AG09319 (cell line): ENCODE measurements around the gene ACTL10.

Experiments used
- DNase-seq: peaks from one replicate; pipeline ENCODE4 v3.0.0-alpha.2; 2010; ENCODE audit warnings: low read depth; ENCODE audit errors: extremely low read depth
- TF ChIP-seq, protein P1 (sequence below): IDR thresholded peaks from 2 replicates; pipeline ENCODE4 v1.5.1; 2011; ENCODE audit warnings: low read depth, mild to moderate bottlenecking, inconsistent platforms, low read length, moderate library complexity

The ACTL10 gene

DNA sequence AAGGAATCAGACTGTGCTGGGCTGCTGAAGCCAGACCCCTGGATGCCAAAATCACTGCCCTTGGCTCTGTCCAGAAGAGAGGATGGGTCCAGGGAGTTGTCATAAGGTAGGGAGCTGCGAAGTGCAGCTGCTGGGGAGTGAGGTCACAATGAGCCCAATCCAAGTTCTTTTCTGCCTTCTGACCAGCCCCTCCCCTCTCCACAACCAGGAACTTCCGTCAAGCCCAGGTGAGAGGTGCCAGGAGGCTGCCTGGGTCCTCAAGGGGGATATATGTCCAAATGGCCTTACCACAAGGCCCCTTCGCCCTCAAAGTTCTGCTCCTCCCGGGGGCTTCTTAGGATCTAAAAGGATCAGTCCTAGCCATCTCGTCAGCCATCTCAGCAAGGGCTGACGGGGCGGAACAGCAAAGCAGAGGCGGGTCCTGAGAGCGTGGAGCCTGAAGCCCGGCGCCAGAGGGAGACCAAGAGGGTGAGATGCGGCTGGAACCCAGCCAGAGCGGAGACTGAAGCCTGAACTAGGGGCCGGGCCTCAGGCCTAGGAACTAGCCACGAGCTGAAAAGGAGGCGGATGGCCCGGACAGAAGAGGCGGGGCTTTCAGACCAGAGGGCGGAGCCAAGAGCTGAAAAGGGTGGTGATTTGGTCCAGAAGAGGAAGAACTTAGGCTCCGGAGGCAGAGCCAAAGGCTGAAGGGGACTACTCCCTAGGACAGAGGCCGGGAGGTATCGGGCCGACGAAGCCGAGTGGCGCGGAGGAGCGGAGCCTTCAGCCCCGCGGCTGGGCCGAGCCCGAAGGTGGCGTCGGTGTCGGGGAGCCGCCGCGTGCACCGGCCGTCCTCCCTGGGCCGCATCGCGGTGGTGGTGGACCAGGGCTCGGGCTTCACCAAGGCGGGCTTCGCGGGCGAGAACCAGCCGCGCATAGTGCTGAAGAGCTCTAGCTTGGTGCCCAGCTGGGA, at the start of gene ACTL10:
TSS of gene ACTL10 (plus strand) at position 651 of the 952 bp plus-strand sequence. CDS start 555 bp downstream, outside the sequence.
- TF ChIP-seq, protein P1, sequence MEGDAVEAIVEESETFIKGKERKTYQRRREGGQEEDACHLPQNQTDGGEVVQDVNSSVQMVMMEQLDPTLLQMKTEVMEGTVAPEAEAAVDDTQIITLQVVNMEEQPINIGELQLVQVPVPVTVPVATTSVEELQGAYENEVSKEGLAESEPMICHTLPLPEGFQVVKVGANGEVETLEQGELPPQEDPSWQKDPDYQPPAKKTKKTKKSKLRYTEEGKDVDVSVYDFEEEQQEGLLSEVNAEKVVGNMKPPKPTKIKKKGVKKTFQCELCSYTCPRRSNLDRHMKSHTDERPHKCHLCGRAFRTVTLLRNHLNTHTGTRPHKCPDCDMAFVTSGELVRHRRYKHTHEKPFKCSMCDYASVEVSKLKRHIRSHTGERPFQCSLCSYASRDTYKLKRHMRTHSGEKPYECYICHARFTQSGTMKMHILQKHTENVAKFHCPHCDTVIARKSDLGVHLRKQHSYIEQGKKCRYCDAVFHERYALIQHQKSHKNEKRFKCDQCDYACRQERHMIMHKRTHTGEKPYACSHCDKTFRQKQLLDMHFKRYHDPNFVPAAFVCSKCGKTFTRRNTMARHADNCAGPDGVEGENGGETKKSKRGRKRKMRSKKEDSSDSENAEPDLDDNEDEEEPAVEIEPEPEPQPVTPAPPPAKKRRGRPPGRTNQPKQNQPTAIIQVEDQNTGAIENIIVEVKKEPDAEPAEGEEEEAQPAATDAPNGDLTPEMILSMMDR = peak; percentile 54

DNA sequence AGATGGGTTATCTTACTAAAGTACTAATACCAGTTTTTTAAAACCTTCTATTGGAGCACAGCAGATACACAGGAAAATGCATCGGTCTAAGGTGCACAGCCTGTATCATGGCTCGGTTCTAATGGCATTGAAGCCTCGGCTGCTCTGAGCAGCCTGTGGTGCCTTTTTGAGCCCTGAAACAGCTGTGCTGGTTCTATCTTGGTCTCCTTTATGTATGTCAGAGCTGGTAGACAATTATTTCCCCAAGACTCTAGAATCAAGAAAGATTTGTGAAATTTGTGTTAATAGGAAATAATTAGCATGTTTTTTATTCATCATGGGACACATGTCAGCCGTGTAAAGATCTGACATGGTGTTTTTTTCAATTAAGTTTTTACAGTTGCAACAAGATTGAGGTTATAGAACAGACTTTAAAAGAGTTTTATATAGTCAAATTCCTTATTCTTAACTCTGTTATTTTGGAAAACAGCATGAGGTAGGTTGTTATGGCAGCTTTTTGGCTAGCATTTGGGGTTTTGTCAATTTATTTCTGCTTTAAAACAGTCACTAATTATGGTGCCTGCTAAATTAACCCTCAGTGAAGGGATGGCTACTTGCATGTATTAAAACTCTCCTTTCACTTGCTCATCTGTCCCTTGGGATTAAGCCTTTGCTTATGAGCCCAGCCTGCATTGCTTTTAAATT, 44.9 kb upstream of the ACTL10 start:
- no peak for DNase-seq
- TF ChIP-seq, protein P1 = no peak

More for the DNA sequence above, at the start of gene ACTL10:
- DNase-seq = peak; percentile 96

DNA sequence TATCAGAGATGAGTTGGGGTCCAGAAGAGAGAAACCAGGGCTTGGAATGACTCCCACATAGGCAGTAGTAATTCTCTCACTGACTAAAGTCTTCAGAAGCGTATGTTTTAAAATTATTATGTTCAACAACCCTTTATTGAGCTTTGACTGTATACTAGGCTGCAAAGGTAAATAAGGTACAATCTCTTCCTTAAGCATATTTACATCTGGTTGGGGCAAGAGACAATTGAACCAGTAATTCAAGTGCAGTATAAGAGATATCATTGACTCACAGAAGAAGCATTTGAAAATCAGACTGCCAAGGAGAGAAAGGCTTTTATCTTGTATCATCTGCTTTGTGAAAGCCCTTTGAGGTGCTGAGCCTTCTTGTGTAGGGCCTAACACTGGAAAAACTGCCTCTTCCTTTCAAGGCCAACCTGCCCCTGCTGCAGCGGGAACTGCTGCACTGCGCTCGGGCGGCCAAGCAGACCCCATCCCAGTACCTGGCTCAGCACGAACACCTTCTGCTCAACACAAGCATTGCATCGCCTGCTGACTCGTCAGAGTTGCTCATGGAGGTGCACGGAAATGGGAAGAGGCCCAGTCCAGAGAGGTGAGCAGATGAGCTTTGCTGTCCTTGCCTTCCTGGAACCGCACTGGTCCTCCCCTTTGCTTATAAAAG, 43.9 kb upstream of the ACTL10 start:
- TF ChIP-seq, protein P1 = no peak
- DNase-seq = no peak

GRCh38 chr20:33624399-33624798, 42.3 kb upstream of the ACTL10 start:
- DNase-seq = no peak
- TF ChIP-seq, protein P1 = no peak

DNA sequence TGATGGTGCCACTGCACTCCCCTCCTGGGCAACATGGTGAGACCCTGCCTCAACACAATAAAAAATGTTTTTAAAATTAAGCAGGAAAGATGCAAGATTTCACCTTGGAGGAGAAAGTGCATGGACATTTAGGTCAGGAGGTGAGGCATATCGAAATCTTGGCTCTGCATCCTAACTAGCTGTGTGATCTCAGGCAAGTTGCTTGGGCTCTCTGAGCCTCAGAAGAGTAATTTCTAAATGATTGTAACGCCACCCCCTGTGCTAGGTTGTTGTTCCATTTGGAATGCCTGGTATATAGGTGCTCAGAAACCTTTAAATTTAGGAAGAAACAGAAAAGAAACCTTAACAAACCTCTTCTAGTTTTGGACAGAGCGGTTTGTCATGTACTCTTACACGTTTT, 40.6 kb upstream of the ACTL10 start:
- DNase-seq = no peak
- TF ChIP-seq, protein P1 = no peak

- TF ChIP-seq, protein P1 = no peak
- no peak for DNase-seq
Measured at GRCh38 chr20:33627577-33628216, 39.0 kb upstream of the ACTL10 start.
